Activated CD8-positive, alpha-beta memory T cell treated with anti-CD3 and anti-CD28 coated beads, Interleukin-2, amount 10 ng/mL, durations not matched to agents 7 days and 5 days (primary cell): Measurements from ENCODE around the gene TMEM132E. TPM values are rescaled to one million over a fixed set of nuclear protein-coding genes. Genes with fewer than 3 reads are reported as not detected.

Experiments
- ATAC-seq: fragments of 150-1000 bp; cut with Tn5 transposase; one replicate; pipeline ENCODE4 v1.10.0; 2021; ENCODE audit warnings: moderate library complexity
- CTCF ChIA-PET: fragments of 350-600 bp; sonication (Branson Sonifier 250); formaldehyde crosslinking; loops from one replicate; lab custom pipeline; 2021; ENCODE audit warnings: antibody characterized with exemption; lab: Charles Lee
- DNase-seq: peaks from one replicate; pipeline ENCODE4 v3.0.0-alpha.2; 2020
- H3K27ac Mint-ChIP-seq: one replicate; pipeline ENCODE4 v1.8.0; 2021; ENCODE audit warnings: mild to moderate bottlenecking, mixed read lengths
- H3K27me3 Mint-ChIP-seq: one replicate; pipeline ENCODE4 v1.8.0; 2021; ENCODE audit warnings: mixed read lengths
- H3K36me3 Mint-ChIP-seq: one replicate; pipeline ENCODE4 v1.8.0; 2021; ENCODE audit warnings: mild to moderate bottlenecking, mixed read lengths
- H3K4me1 Mint-ChIP-seq: one replicate; pipeline ENCODE4 v1.8.0; 2021; ENCODE audit warnings: mixed read lengths
- H3K4me3 Mint-ChIP-seq: one replicate; pipeline ENCODE4 v1.8.0; 2021; ENCODE audit warnings: mild to moderate bottlenecking, moderate library complexity, mixed read lengths
- H3K9me3 Mint-ChIP-seq: one replicate; pipeline ENCODE4 v1.8.0; 2022; ENCODE audit warnings: low read depth, mixed read lengths
- total RNA-seq, 2 experiments: library from RNA; stranded (reverse); gene quantifications; one replicate each; pipeline ENCODE4 v1.2.3, GENCODE V29; 2021

The TMEM132E gene
- total RNA-seq, 2 experiments from 2014 or later = not detected

GRCh38 chr17:34556384-34556783, 23.0 kb upstream of the TMEM132E start:
- Mint-ChIP-seq H3K9me3 (no peaks in the 10 kb centered on the region), H3K4me3 (no peak overlapping the region), H3K27me3 (peaks cover 13% of the 10 kb centered on the region), H3K36me3 (no peaks in the 10 kb centered on the region), H3K4me1 (no peaks in the 10 kb centered on the region), H3K27ac (no peak overlapping the region)
- DNase-seq (no peak), ATAC-seq (no peak)
- CTCF ChIA-PET = no interaction called here

- DNase-seq (no peak), ATAC-seq (no peak)
- no peaks in the 10 kb centered on the region for H3K36me3 Mint-ChIP-seq
- CTCF ChIA-PET = interaction anchor here (0.8 kb wide), 3 partner anchors 14 to 137 kb away, joined by 3 read pairs; no protein-coding TSS in a partner anchor
- peaks cover 14% of the 10 kb centered on the region for H3K27me3 Mint-ChIP-seq
- H3K9me3 Mint-ChIP-seq = no peaks in the 10 kb centered on the region
- no peaks in the 10 kb centered on the region for H3K4me1 Mint-ChIP-seq
- no peak overlapping the region for H3K27ac Mint-ChIP-seq
- no peak overlapping the region for H3K4me3 Mint-ChIP-seq
Measured at GRCh38 chr17:34556931-34557330, 22.5 kb upstream of the TMEM132E start.

- no peak overlapping the region for H3K4me3 Mint-ChIP-seq
- peaks cover 19% of the 10 kb centered on the region for H3K27me3 Mint-ChIP-seq
- CTCF ChIA-PET = no interaction called here
Measured at GRCh38 chr17:34561328-34561727, 18.1 kb upstream of the TMEM132E start.

GRCh38 chr17:34562387-34562786, 17.0 kb upstream of the TMEM132E start:
- no peaks in the 10 kb centered on the region for H3K4me1 Mint-ChIP-seq
- DNase-seq (no peak), ATAC-seq (no peak)
- CTCF ChIA-PET = no interaction called here
- H3K27me3 Mint-ChIP-seq = peaks cover 19% of the 10 kb centered on the region
- no peaks in the 10 kb centered on the region for H3K36me3 Mint-ChIP-seq
- H3K4me3 Mint-ChIP-seq = no peak overlapping the region
- no peaks in the 10 kb centered on the region for H3K9me3 Mint-ChIP-seq
- H3K27ac Mint-ChIP-seq = no peak overlapping the region

More at GRCh38 chr17:34561328-34561727, 18.1 kb upstream of the TMEM132E start:
- Mint-ChIP-seq H3K9me3 (no peaks in the 10 kb centered on the region), H3K27ac (no peak overlapping the region), H3K36me3 (no peaks in the 10 kb centered on the region), H3K4me1 (no peaks in the 10 kb centered on the region)
- no peak for ATAC-seq
- no peak for DNase-seq

- Mint-ChIP-seq H3K4me3 (no peak overlapping the region), H3K27ac (no peak overlapping the region), H3K9me3 (no peaks in the 10 kb centered on the region), H3K27me3 (peaks cover 23% of the 10 kb centered on the region), H3K36me3 (no peaks in the 10 kb centered on the region), H3K4me1 (no peaks in the 10 kb centered on the region)
- ATAC-seq (no peak), DNase-seq (no peak)
- CTCF ChIA-PET = no interaction called here
Measured at GRCh38 chr17:34565713-34566112, 13.7 kb upstream of the TMEM132E start.

GRCh38 chr17:34566201-34566600, 13.2 kb upstream of the TMEM132E start:
- H3K4me1 Mint-ChIP-seq = no peaks in the 10 kb centered on the region
- ATAC-seq (no peak), DNase-seq (no peak)
- H3K27me3 Mint-ChIP-seq = peaks cover 26% of the 10 kb centered on the region
- CTCF ChIA-PET = no interaction called here
- H3K9me3 Mint-ChIP-seq = no peaks in the 10 kb centered on the region
- H3K4me3 Mint-ChIP-seq = no peak overlapping the region
- no peaks in the 10 kb centered on the region for H3K36me3 Mint-ChIP-seq
- no peak overlapping the region for H3K27ac Mint-ChIP-seq

- no peaks in the 10 kb centered on the region for H3K36me3 Mint-ChIP-seq
- no peak overlapping the region for H3K27ac Mint-ChIP-seq
- no peaks in the 10 kb centered on the region for H3K9me3 Mint-ChIP-seq
- ATAC-seq (no peak), DNase-seq (no peak)
- no peaks in the 10 kb centered on the region for H3K4me1 Mint-ChIP-seq
- H3K4me3 Mint-ChIP-seq = no peak overlapping the region
- peaks cover 24% of the 10 kb centered on the region for H3K27me3 Mint-ChIP-seq
- CTCF ChIA-PET = no interaction called here
Measured at GRCh38 chr17:34566873-34567272, 12.5 kb upstream of the TMEM132E start.

- no peak overlapping the region for H3K4me3 Mint-ChIP-seq
- H3K27me3 Mint-ChIP-seq = peaks cover 27% of the 10 kb centered on the region
- no peak for DNase-seq
Measured at GRCh38 chr17:34567691-34568465, 11.5 kb upstream of the TMEM132E start.

GRCh38 chr17:34568953-34569352, 10.4 kb upstream of the TMEM132E start:
- Mint-ChIP-seq H3K9me3 (no peaks in the 10 kb centered on the region), H3K4me3 (no peak overlapping the region), H3K27me3 (peaks cover 29% of the 10 kb centered on the region), H3K36me3 (no peaks in the 10 kb centered on the region), H3K27ac (no peak overlapping the region), H3K4me1 (no peaks in the 10 kb centered on the region)
- DNase-seq = no peak
- ATAC-seq = no peak
- CTCF ChIA-PET = interaction anchor here (1.1 kb wide), 1 partner anchor 26 kb away, joined by 4 read pairs; no protein-coding TSS in a partner anchor

More at GRCh38 chr17:34567691-34568465, 11.5 kb upstream of the TMEM132E start:
- Mint-ChIP-seq H3K36me3 (no peaks in the 10 kb centered on the region), H3K4me1 (no peaks in the 10 kb centered on the region), H3K9me3 (no peaks in the 10 kb centered on the region), H3K27ac (no peak overlapping the region)
- CTCF ChIA-PET = no interaction called here
- ATAC-seq = no peak

- ATAC-seq = no peak
- no peak overlapping the region for H3K27ac Mint-ChIP-seq
Measured at GRCh38 chr17:34569591-34569990, 9.8 kb upstream of the TMEM132E start.

GRCh38 chr17:34570506-34570905, 8.9 kb upstream of the TMEM132E start:
- CTCF ChIA-PET = no interaction called here
- H3K27me3 Mint-ChIP-seq = peaks cover 38% of the 10 kb centered on the region
- no peaks in the 10 kb centered on the region for H3K4me1 Mint-ChIP-seq
- DNase-seq = no peak
- H3K4me3 Mint-ChIP-seq = no peak overlapping the region
- no peak for ATAC-seq
- H3K9me3 Mint-ChIP-seq = no peaks in the 10 kb centered on the region
- no peak overlapping the region for H3K27ac Mint-ChIP-seq
- no peaks in the 10 kb centered on the region for H3K36me3 Mint-ChIP-seq

More at GRCh38 chr17:34569591-34569990, 9.8 kb upstream of the TMEM132E start:
- CTCF ChIA-PET = interaction anchor here (0.5 to 1.1 kb wide), 2 partner anchors 27 to 160 kb away, joined by 3 to 4 read pairs; no protein-coding TSS in a partner anchor
- DNase-seq = no peak
- Mint-ChIP-seq H3K9me3 (no peaks in the 10 kb centered on the region), H3K4me1 (no peaks in the 10 kb centered on the region), H3K27me3 (peaks cover 30% of the 10 kb centered on the region), H3K4me3 (no peak overlapping the region), H3K36me3 (no peaks in the 10 kb centered on the region)

- no peak for ATAC-seq
- H3K36me3 Mint-ChIP-seq = no peaks in the 10 kb centered on the region
- no peak overlapping the region for H3K4me3 Mint-ChIP-seq
- H3K27ac Mint-ChIP-seq = no peak overlapping the region
- DNase-seq = no peak
- no peaks in the 10 kb centered on the region for H3K9me3 Mint-ChIP-seq
- peaks cover 47% of the 10 kb centered on the region for H3K27me3 Mint-ChIP-seq
- CTCF ChIA-PET = no interaction called here
- H3K4me1 Mint-ChIP-seq = no peaks in the 10 kb centered on the region
Measured at GRCh38 chr17:34571428-34572130, 7.8 kb upstream of the TMEM132E start.

- H3K27me3 Mint-ChIP-seq = peaks cover 56% of the 10 kb centered on the region
- H3K4me1 Mint-ChIP-seq = no peaks in the 10 kb centered on the region
- H3K36me3 Mint-ChIP-seq = no peaks in the 10 kb centered on the region
- CTCF ChIA-PET = interaction anchor here (1.3 kb wide), 1 partner anchor 23 kb away, joined by 3 read pairs; no protein-coding TSS in a partner anchor
- no peaks in the 10 kb centered on the region for H3K9me3 Mint-ChIP-seq
- H3K27ac Mint-ChIP-seq = no peak overlapping the region
- ATAC-seq (no peak), DNase-seq (no peak)
- no peak overlapping the region for H3K4me3 Mint-ChIP-seq
Measured at GRCh38 chr17:34572483-34572882, 6.9 kb upstream of the TMEM132E start.

GRCh38 chr17:34575182-34575581, 4.2 kb upstream of the TMEM132E start:
- no peak overlapping the region for H3K27ac Mint-ChIP-seq
- DNase-seq (no peak), ATAC-seq (no peak)
- peaks cover 2% of the 10 kb centered on the region for H3K4me1 Mint-ChIP-seq
- H3K36me3 Mint-ChIP-seq = no peaks in the 10 kb centered on the region
- H3K9me3 Mint-ChIP-seq = no peaks in the 10 kb centered on the region
- peaks cover 81% of the 10 kb centered on the region for H3K27me3 Mint-ChIP-seq
- H3K4me3 Mint-ChIP-seq = no peak overlapping the region
- CTCF ChIA-PET = no interaction called here
